HepG2 (cell line): ENCODE results near the gene ATG13. TPM values are rescaled to one million over a fixed set of nuclear protein-coding genes. Genes with fewer than 3 reads are reported as not detected.

ENCODE experiments used
- ARNT2 ChIP-seq: sonication (generic); formaldehyde crosslinking; IDR thresholded peaks from 2 replicates; pipeline ENCODE4 v1.8.0; 2022; ENCODE audit warnings: mild to moderate bottlenecking, low read depth, missing genetic modification reagents, moderate library complexity
- BRD4 ChIP-seq: sonication (generic); formaldehyde crosslinking; IDR thresholded peaks from 2 replicates; pipeline ENCODE4 v1.4.0; 2020; ENCODE audit warnings: missing genetic modification reagents
- KMT2B ChIP-seq: IDR thresholded peaks from 2 replicates; pipeline ENCODE4 v1.6.1; 2016; ENCODE audit warnings: missing genetic modification reagents, missing compliant biosample characterization
- NFE2 ChIP-seq: sonication (generic); formaldehyde crosslinking; IDR thresholded peaks from 2 replicates; pipeline ENCODE4 v1.4.0; 2020; ENCODE audit warnings: missing genetic modification reagents
- NFIC ChIP-seq: IDR thresholded peaks from 2 replicates; pipeline ENCODE4 v1.6.1; 2012; ENCODE audit warnings: mild to moderate bottlenecking, low read length, inconsistent platforms
- PTBP1 ChIP-seq: fragments of 200-400 bp; formaldehyde crosslinking; IDR thresholded peaks from 2 replicates; pipeline ENCODE4 v1.6.1; 2018; ENCODE audit warnings: low read length, low read depth; ENCODE audit not compliant: poor library complexity, severe bottlenecking
- RAD21 ChIP-seq: fragments of 450-650 bp; formaldehyde crosslinking; IDR thresholded peaks from 2 replicates; pipeline ENCODE4 v1.5.0; 2020; ENCODE audit warnings: mild to moderate bottlenecking
- SALL2 ChIP-seq: sonication (generic); formaldehyde crosslinking; IDR thresholded peaks from 2 replicates; pipeline ENCODE4 v1.8.1; 2023; ENCODE audit warnings: mild to moderate bottlenecking, missing genetic modification reagents, inconsistent platforms
- SIX4 ChIP-seq: sonication (generic); formaldehyde crosslinking; IDR thresholded peaks from 2 replicates; pipeline ENCODE4 v1.4.0; 2020; ENCODE audit warnings: missing genetic modification reagents
- SNRNP70 ChIP-seq: fragments of 200-400 bp; formaldehyde crosslinking; IDR thresholded peaks from 2 replicates; pipeline ENCODE4 v1.6.1; 2017; ENCODE audit warnings: mild to moderate bottlenecking, low read depth, low read length, moderate library complexity
- SOX13 ChIP-seq, 3 experiments: fragments of 450-650 bp in 1 of 3; sonication (generic) in 1 of 3; formaldehyde crosslinking in 1 of 3; IDR thresholded peaks in 2 of 3; conservative IDR thresholded peaks in 1 of 3; 2 replicates each; pipeline versions ENCODE4 v1.5.0 to v1.6.1; 2016 to 2020; ENCODE audit warnings: antibody characterized with exemption in 1 of 3, mild to moderate bottlenecking in 1 of 3, missing compliant biosample characterization in 1 of 3, missing genetic modification reagents in 1 of 3, moderate library complexity in 1 of 3
- ZKSCAN8 ChIP-seq: IDR thresholded peaks from 2 replicates; pipeline ENCODE4 v1.6.1; 2016; ENCODE audit warnings: borderline replicate concordance, missing genetic modification reagents, missing compliant biosample characterization
- ZNF234 ChIP-seq: sonication (generic); formaldehyde crosslinking; conservative IDR thresholded peaks from 2 replicates; pipeline ENCODE4 v1.5.1; 2020; ENCODE audit warnings: mild to moderate bottlenecking, missing genetic modification reagents
- ZNF282 ChIP-seq: fragments of 450-650 bp; IDR thresholded peaks from 2 replicates; pipeline ENCODE4 v1.6.1; 2018; ENCODE audit not compliant: partially characterized antibody
- ZNF292 ChIP-seq: sonication (generic); formaldehyde crosslinking; IDR thresholded peaks from 2 replicates; pipeline ENCODE4 v1.8.1; 2022; ENCODE audit warnings: mild to moderate bottlenecking, low read depth, missing genetic modification reagents, borderline replicate concordance
- ZNF572 ChIP-seq: sonication (generic); formaldehyde crosslinking; IDR thresholded peaks from 2 replicates; pipeline ENCODE4 v1.5.1; 2020; ENCODE audit warnings: mild to moderate bottlenecking, missing genetic modification reagents
- ZNF598 ChIP-seq: sonication (generic); formaldehyde crosslinking; IDR thresholded peaks from 2 replicates; pipeline ENCODE4 v1.5.1; 2020; ENCODE audit warnings: mild to moderate bottlenecking, missing genetic modification reagents, borderline replicate concordance
- ZNF674 ChIP-seq: sonication (generic); formaldehyde crosslinking; IDR thresholded peaks from 2 replicates; pipeline ENCODE4 v1.5.0; 2020; ENCODE audit warnings: low read depth, mild to moderate bottlenecking, missing genetic modification reagents
- ZSCAN22 ChIP-seq: sonication (generic); formaldehyde crosslinking; IDR thresholded peaks from 2 replicates; pipeline ENCODE4 v1.4.0; 2020; ENCODE audit warnings: mild to moderate bottlenecking, missing genetic modification reagents
- polyA plus RNA-seq, 8 experiments: library from polyadenylated mRNA; depleted of rRNA in 3 of 8; stranded (reverse) in 7 of 8; unstranded in 1 of 8; fragments of >200 nt; fragmentation: Illumina TruSeq in 4 of 8; extraction: Trizol in 4 of 8; gene quantifications; 2 replicates each; pipeline versions ENCODE4 v1.2.1 to v1.2.3, GENCODE V29; 2011 to 2016; ENCODE audit warnings: low read depth in 4 of 8, missing spikeins in 1 of 8, mixed read lengths in 1 of 8; ENCODE audit not compliant: insufficient read depth in 1 of 8
- total RNA-seq, 5 experiments: library from RNA; depleted of rRNA; stranded (reverse); fragments of >200 nt; fragmentation: Illumina TruSeq; extraction: Trizol; gene quantifications; 2 replicates each; pipeline ENCODE4 v1.2.3, GENCODE V29; 2016; ENCODE audit warnings: low read depth in 1 of 5
- TF ChIP-seq, protein P1 (sequence below): sonication (generic); formaldehyde crosslinking; IDR thresholded peaks from 2 replicates; pipeline ENCODE4 v1.9.0; 2021; ENCODE audit warnings: missing genetic modification reagents, mild to moderate bottlenecking, borderline replicate concordance
- TF ChIP-seq, protein P2 (sequence below): sonication (generic); formaldehyde crosslinking; IDR thresholded peaks from 2 replicates; pipeline ENCODE4 v1.4.0; 2020; ENCODE audit warnings: missing genetic modification reagents
- TF ChIP-seq, protein P3 (sequence below): sonication (generic); formaldehyde crosslinking; conservative IDR thresholded peaks from 2 replicates; pipeline ENCODE4 v1.4.0; 2020; ENCODE audit warnings: missing genetic modification reagents
- TF ChIP-seq, protein P4 (sequence below): sonication (generic); formaldehyde crosslinking; IDR thresholded peaks from 2 replicates; pipeline ENCODE4 v1.9.0; 2021; ENCODE audit warnings: missing genetic modification reagents, borderline replicate concordance

ATG13 gene
- total and polyA plus RNA-seq, 2 of the 13 experiments (the other 11 are each of a cell fraction or from before 2014, with no cell fraction given) = 55.0 to 77.3 TPM

DNA sequence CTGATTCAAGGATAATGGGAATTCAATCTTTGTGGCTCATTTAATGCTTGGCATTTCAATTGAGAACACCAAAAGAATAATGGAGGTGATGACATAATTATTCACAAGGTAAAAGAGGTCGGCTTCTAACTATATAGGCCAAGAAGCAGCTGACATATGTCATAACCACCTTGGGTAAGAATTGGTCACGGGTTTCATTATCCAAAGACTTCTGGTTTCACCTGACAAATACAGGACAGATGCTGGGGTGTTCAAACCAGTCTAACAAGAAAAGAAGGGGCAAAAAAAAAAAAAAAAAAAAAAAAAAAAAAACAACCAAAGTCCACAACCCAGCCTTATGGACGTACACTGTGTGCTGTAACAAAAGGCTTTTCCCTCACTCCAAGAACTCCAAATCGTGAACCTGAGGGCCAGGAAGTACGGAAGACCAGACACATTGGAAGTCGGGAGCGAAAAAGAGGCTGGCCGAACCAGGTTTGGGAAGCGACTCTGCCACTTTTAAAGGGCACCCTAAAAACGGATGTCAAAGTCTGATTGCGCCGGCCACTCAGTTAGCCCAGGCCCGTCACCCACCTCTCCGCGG is 711 bp upstream of the ATG13 start (continued):
- TF ChIP-seq, protein P1, sequence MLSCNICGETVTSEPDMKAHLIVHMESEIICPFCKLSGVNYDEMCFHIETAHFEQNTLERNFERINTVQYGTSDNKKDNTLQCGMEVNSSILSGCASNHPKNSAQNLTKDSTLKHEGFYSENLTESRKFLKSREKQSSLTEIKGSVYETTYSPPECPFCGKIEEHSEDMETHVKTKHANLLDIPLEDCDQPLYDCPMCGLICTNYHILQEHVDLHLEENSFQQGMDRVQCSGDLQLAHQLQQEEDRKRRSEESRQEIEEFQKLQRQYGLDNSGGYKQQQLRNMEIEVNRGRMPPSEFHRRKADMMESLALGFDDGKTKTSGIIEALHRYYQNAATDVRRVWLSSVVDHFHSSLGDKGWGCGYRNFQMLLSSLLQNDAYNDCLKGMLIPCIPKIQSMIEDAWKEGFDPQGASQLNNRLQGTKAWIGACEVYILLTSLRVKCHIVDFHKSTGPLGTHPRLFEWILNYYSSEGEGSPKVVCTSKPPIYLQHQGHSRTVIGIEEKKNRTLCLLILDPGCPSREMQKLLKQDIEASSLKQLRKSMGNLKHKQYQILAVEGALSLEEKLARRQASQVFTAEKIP = no peak
- TF ChIP-seq, protein P2, sequence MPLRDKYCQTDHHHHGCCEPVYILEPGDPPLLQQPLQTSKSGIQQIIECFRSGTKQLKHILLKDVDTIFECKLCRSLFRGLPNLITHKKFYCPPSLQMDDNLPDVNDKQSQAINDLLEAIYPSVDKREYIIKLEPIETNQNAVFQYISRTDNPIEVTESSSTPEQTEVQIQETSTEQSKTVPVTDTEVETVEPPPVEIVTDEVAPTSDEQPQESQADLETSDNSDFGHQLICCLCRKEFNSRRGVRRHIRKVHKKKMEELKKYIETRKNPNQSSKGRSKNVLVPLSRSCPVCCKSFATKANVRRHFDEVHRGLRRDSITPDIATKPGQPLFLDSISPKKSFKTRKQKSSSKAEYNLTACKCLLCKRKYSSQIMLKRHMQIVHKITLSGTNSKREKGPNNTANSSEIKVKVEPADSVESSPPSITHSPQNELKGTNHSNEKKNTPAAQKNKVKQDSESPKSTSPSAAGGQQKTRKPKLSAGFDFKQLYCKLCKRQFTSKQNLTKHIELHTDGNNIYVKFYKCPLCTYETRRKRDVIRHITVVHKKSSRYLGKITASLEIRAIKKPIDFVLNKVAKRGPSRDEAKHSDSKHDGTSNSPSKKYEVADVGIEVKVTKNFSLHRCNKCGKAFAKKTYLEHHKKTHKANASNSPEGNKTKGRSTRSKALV = 0 out of 2 replicates have a peak, but pooled peaks have one; percentile 31
- no peak for TF ChIP-seq ZNF292 (CRISPR knock-in tag)
- 0 out of 2 replicates have a peak, but pooled peaks have one; percentile 1 for TF ChIP-seq ZNF234
- TF ChIP-seq KMT2B (CRISPR knock-in tag) = no peak
- 0 out of 2 replicates have a peak, but pooled peaks have one; percentile 12 for TF ChIP-seq RAD21 (CRISPR knock-in tag)
- TF ChIP-seq NFIC = no peak
- no peak for TF ChIP-seq ARNT2 (CRISPR knock-in tag)
- no peak for TF ChIP-seq NFE2 (CRISPR knock-in tag)
- TF ChIP-seq, protein P3, sequence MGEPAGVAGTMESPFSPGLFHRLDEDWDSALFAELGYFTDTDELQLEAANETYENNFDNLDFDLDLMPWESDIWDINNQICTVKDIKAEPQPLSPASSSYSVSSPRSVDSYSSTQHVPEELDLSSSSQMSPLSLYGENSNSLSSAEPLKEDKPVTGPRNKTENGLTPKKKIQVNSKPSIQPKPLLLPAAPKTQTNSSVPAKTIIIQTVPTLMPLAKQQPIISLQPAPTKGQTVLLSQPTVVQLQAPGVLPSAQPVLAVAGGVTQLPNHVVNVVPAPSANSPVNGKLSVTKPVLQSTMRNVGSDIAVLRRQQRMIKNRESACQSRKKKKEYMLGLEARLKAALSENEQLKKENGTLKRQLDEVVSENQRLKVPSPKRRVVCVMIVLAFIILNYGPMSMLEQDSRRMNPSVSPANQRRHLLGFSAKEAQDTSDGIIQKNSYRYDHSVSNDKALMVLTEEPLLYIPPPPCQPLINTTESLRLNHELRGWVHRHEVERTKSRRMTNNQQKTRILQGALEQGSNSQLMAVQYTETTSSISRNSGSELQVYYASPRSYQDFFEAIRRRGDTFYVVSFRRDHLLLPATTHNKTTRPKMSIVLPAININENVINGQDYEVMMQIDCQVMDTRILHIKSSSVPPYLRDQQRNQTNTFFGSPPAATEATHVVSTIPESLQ = no peak
- TF ChIP-seq, protein P4, sequence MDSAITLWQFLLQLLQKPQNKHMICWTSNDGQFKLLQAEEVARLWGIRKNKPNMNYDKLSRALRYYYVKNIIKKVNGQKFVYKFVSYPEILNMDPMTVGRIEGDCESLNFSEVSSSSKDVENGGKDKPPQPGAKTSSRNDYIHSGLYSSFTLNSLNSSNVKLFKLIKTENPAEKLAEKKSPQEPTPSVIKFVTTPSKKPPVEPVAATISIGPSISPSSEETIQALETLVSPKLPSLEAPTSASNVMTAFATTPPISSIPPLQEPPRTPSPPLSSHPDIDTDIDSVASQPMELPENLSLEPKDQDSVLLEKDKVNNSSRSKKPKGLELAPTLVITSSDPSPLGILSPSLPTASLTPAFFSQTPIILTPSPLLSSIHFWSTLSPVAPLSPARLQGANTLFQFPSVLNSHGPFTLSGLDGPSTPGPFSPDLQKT (CRISPR knock-in tag) = no peak
- TF ChIP-seq SNRNP70 = no peak
- TF ChIP-seq ZNF572 = no peak
- TF ChIP-seq ZNF674 (CRISPR knock-in tag) = no peak
- no peak for TF ChIP-seq PTBP1
- no peak for TF ChIP-seq SOX13 (IDR thresholded peaks at IDR 0.05)
- TF ChIP-seq SOX13 (CRISPR knock-in tag; conservative IDR thresholded peaks at IDR 0.05 in 1 of 2, IDR thresholded peaks at IDR 0.05 in 1 of 2) = no peak
- TF ChIP-seq BRD4 (CRISPR knock-in tag) = 0 out of 2 replicates have a peak, but pooled peaks have one; percentile 16
- no peak for TF ChIP-seq ZNF598 (CRISPR knock-in tag)
- TF ChIP-seq SIX4 = no peak
- no peak for TF ChIP-seq ZKSCAN8 (CRISPR knock-in tag)
- 0 out of 2 replicates have a peak, but pooled peaks have one; percentile 22 for TF ChIP-seq SALL2 (CRISPR knock-in tag)
- no peak for TF ChIP-seq ZSCAN22
- TF ChIP-seq ZNF282 = no peak
